SK-N-SH (cell line): ENCODE data around the gene AHCYL1.

Source experiments
- EP300 ChIP-seq, 2 experiments: IDR thresholded peaks; 2 replicates each; pipeline versions ENCODE4 v1.4.0 to v1.6.1; 2012; ENCODE audit warnings: borderline replicate concordance in 1 of 2, low read depth in 1 of 2, low read length in 1 of 2
- GATA2 ChIP-seq: sonication (generic); formaldehyde crosslinking; IDR thresholded peaks from 2 replicates; pipeline ENCODE4 v1.5.0; 2020; ENCODE audit warnings: mild to moderate bottlenecking, missing genetic modification reagents
- POLR2AphosphoS5 ChIP-seq: IDR thresholded peaks from 2 replicates; pipeline ENCODE4 v1.6.1; 2012; ENCODE audit warnings: low read depth, low read length
- RXRA ChIP-seq: IDR thresholded peaks from 2 replicates; pipeline ENCODE4 v1.4.0; 2012; ENCODE audit warnings: low read depth, mild to moderate bottlenecking, borderline replicate concordance
- TF ChIP-seq, protein P1 (sequence below): IDR thresholded peaks from 2 replicates; pipeline ENCODE4 v1.6.1; 2012; ENCODE audit warnings: mild to moderate bottlenecking, low read depth, low read length, moderate library complexity
- TF ChIP-seq, protein P2 (sequence below): fragments of 200-600 bp; sonication (generic); IDR thresholded peaks from 2 replicates; pipeline ENCODE4 v1.6.1; 2017; ENCODE audit warnings: antibody characterized with exemption, mild to moderate bottlenecking, moderate library complexity
- TF ChIP-seq, protein P3 (sequence below): fragments of 150-350 bp; IDR thresholded peaks from 2 replicates; pipeline ENCODE4 v1.6.1; 2017; ENCODE audit warnings: antibody characterized with exemption, low read length, low read depth, borderline replicate concordance
- TF ChIP-seq, protein P4 (sequence below): IDR thresholded peaks from 2 replicates; pipeline ENCODE4; 2012

DNA sequence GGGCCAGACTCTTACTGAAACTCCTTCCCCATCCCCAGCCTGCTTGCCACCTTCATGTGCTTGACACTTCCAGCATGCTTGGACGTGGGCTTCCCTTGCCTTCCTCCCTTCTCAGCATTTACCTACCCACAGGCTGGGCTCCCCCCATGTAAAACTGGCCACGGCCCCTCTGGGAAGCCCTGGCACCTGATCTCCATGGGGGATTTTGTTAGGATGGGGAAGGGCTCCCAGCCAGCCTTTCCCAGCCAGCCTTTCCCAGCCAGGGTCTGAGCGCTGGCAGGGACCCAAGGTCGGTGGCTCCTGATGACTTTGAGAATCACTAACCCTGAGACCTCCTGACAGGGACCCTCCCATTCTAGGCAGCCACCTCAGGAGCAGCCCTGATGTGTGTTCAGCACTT is 79.2 kb downstream of the AHCYL1 start:
- TF ChIP-seq, protein P1, sequence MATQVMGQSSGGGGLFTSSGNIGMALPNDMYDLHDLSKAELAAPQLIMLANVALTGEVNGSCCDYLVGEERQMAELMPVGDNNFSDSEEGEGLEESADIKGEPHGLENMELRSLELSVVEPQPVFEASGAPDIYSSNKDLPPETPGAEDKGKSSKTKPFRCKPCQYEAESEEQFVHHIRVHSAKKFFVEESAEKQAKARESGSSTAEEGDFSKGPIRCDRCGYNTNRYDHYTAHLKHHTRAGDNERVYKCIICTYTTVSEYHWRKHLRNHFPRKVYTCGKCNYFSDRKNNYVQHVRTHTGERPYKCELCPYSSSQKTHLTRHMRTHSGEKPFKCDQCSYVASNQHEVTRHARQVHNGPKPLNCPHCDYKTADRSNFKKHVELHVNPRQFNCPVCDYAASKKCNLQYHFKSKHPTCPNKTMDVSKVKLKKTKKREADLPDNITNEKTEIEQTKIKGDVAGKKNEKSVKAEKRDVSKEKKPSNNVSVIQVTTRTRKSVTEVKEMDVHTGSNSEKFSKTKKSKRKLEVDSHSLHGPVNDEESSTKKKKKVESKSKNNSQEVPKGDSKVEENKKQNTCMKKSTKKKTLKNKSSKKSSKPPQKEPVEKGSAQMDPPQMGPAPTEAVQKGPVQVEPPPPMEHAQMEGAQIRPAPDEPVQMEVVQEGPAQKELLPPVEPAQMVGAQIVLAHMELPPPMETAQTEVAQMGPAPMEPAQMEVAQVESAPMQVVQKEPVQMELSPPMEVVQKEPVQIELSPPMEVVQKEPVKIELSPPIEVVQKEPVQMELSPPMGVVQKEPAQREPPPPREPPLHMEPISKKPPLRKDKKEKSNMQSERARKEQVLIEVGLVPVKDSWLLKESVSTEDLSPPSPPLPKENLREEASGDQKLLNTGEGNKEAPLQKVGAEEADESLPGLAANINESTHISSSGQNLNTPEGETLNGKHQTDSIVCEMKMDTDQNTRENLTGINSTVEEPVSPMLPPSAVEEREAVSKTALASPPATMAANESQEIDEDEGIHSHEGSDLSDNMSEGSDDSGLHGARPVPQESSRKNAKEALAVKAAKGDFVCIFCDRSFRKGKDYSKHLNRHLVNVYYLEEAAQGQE, result no peak
- TF ChIP-seq, protein P2, sequence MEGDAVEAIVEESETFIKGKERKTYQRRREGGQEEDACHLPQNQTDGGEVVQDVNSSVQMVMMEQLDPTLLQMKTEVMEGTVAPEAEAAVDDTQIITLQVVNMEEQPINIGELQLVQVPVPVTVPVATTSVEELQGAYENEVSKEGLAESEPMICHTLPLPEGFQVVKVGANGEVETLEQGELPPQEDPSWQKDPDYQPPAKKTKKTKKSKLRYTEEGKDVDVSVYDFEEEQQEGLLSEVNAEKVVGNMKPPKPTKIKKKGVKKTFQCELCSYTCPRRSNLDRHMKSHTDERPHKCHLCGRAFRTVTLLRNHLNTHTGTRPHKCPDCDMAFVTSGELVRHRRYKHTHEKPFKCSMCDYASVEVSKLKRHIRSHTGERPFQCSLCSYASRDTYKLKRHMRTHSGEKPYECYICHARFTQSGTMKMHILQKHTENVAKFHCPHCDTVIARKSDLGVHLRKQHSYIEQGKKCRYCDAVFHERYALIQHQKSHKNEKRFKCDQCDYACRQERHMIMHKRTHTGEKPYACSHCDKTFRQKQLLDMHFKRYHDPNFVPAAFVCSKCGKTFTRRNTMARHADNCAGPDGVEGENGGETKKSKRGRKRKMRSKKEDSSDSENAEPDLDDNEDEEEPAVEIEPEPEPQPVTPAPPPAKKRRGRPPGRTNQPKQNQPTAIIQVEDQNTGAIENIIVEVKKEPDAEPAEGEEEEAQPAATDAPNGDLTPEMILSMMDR, result no peak
- TF ChIP-seq, protein P3, sequence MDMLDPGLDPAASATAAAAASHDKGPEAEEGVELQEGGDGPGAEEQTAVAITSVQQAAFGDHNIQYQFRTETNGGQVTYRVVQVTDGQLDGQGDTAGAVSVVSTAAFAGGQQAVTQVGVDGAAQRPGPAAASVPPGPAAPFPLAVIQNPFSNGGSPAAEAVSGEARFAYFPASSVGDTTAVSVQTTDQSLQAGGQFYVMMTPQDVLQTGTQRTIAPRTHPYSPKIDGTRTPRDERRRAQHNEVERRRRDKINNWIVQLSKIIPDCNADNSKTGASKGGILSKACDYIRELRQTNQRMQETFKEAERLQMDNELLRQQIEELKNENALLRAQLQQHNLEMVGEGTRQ, result no peak
- TF ChIP-seq RXRA, result no peak
- TF ChIP-seq, protein P4, sequence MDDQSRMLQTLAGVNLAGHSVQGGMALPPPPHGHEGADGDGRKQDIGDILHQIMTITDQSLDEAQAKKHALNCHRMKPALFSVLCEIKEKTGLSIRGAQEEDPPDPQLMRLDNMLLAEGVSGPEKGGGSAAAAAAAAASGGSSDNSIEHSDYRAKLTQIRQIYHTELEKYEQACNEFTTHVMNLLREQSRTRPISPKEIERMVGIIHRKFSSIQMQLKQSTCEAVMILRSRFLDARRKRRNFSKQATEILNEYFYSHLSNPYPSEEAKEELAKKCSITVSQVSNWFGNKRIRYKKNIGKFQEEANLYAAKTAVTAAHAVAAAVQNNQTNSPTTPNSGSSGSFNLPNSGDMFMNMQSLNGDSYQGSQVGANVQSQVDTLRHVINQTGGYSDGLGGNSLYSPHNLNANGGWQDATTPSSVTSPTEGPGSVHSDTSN, result no peak
- TF ChIP-seq EP300 (IDR thresholded peaks at IDR 0.05; ENCODE audit: borderline replicate concordance in 1 of 2, low read depth in 1 of 2, low read length in 1 of 2), result no peak
- TF ChIP-seq GATA2 (CRISPR knock-in tag), result no peak
- no peak for TF ChIP-seq POLR2AphosphoS5
